HEK293T (cell line): ENCODE data around the gene DPH6.
"Not testable (repeated sequence)": the region's sequence is repeated elsewhere in the genome, so short reads cannot be mapped to it uniquely, and the experiment has no call there.

ENCODE experiments used
- CTBP1 ChIP-seq: fragments of 450-650 bp; IDR thresholded peaks from 2 replicates; pipeline ENCODE4 v1.6.1; 2016; ENCODE audit warnings: borderline replicate concordance
- FOXA1 ChIP-seq: fragments of 450-650 bp; IDR thresholded peaks from 2 replicates; pipeline ENCODE4 v1.6.1; 2016; ENCODE audit warnings: mild to moderate bottlenecking
- FOXK2 ChIP-seq: fragments of 450-650 bp; IDR thresholded peaks from 2 replicates; pipeline ENCODE4 v1.6.1; 2016; ENCODE audit warnings: mild to moderate bottlenecking
- FOXM1 ChIP-seq: fragments of 450-650 bp; IDR thresholded peaks from 2 replicates; pipeline ENCODE4 v1.6.1; 2017; ENCODE audit warnings: mild to moderate bottlenecking, borderline replicate concordance
- HDGF ChIP-seq: fragments of 450-650 bp; IDR thresholded peaks from 2 replicates; pipeline ENCODE4 v1.6.1; 2017; ENCODE audit warnings: antibody characterized with exemption, borderline replicate concordance
- NFRKB ChIP-seq: fragments of 450-650 bp; IDR thresholded peaks from 2 replicates; pipeline ENCODE4 v1.6.1; 2016; ENCODE audit warnings: mild to moderate bottlenecking, moderate library complexity
- SP1 ChIP-seq: fragments of 450-650 bp; IDR thresholded peaks from 2 replicates; pipeline ENCODE4 v1.6.1; 2017
- TF ChIP-seq, protein P1 (sequence below): fragments of 450-650 bp; IDR thresholded peaks from 2 replicates; pipeline ENCODE4 v1.6.1; 2016

GRCh38 chr15:35591987-35592386, 46.0 kb upstream of the DPH6 start:
- not testable (repeated sequence) for TF ChIP-seq FOXA1, HDGF, FOXM1, CTBP1, NFRKB, SP1, FOXK2
- TF ChIP-seq, protein P1, sequence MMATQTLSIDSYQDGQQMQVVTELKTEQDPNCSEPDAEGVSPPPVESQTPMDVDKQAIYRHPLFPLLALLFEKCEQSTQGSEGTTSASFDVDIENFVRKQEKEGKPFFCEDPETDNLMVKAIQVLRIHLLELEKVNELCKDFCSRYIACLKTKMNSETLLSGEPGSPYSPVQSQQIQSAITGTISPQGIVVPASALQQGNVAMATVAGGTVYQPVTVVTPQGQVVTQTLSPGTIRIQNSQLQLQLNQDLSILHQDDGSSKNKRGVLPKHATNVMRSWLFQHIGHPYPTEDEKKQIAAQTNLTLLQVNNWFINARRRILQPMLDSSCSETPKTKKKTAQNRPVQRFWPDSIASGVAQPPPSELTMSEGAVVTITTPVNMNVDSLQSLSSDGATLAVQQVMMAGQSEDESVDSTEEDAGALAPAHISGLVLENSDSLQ, result not testable (repeated sequence)
